Activated T-helper 1 cell treated with anti-CD3 and anti-CD28 coated beads, Interleukin-12 subunit alpha, Interleukin-12 subunit beta, Interleukin-2, Interleukin-4 antibody, amounts not matched to agents 30 ng/mL and 10 ng/mL and 1 ng/mL, durations not matched to agents 14 hours and 24 hours and 36 hours (primary cell): ENCODE data around the gene SNTG2. TPM values are rescaled to one million over a fixed set of nuclear protein-coding genes. Genes with fewer than 3 reads are reported as not detected.

ENCODE experiments used
- DNase-seq: peaks from one replicate; pipeline ENCODE4 v3.0.0; 2021; ENCODE audit warnings: low spot score
- H3K27ac Mint-ChIP-seq: one replicate; pipeline ENCODE4 v1.8.0; 2021; ENCODE audit warnings: mild to moderate bottlenecking, mixed read lengths
- H3K27me3 Mint-ChIP-seq: one replicate; pipeline ENCODE4 v1.8.0; 2022; ENCODE audit warnings: mild to moderate bottlenecking, moderate library complexity, mixed read lengths; ENCODE audit not compliant: insufficient read depth
- H3K36me3 Mint-ChIP-seq: one replicate; pipeline ENCODE4 v1.8.0; 2021; ENCODE audit warnings: low read depth, mixed read lengths
- H3K4me1 Mint-ChIP-seq: one replicate; pipeline ENCODE4 v1.8.0; 2021; ENCODE audit warnings: low read depth, mixed read lengths
- H3K4me3 Mint-ChIP-seq: one replicate; pipeline ENCODE4 v1.8.0; 2021; ENCODE audit warnings: mild to moderate bottlenecking, moderate library complexity, mixed read lengths
- H3K9me3 Mint-ChIP-seq: one replicate; pipeline ENCODE4 v1.8.0; 2021; ENCODE audit warnings: mixed read lengths
- intact Hi-C: fragments of 100-400 bp; cut with micrococcal nuclease; formaldehyde crosslinking; loops from one replicate; pipeline ENCODE4 v1.15.1; 2024
- total RNA-seq: library from RNA; stranded (reverse); gene quantifications from 2 replicates; pipeline ENCODE4 v1.2.3, GENCODE V29; 2022

SNTG2 gene
- total RNA-seq, 1 donor from 2014 or later, result not detected

GRCh38 chr2:1055014-1055595 is 104.5 kb downstream of the SNTG2 start:
- no peak overlapping the region for H3K27ac Mint-ChIP-seq
- no peak overlapping the region for H3K4me3 Mint-ChIP-seq
- no peaks in the 10 kb centered on the region for H3K4me1 Mint-ChIP-seq
- H3K9me3 Mint-ChIP-seq, result no peaks in the 10 kb centered on the region
- intact Hi-C loops, result no loop called here
- H3K36me3 Mint-ChIP-seq, result no peaks in the 10 kb centered on the region
- peaks cover 3% of the 10 kb centered on the region for H3K27me3 Mint-ChIP-seq
- no peak for DNase-seq

- Mint-ChIP-seq H3K36me3 (no peaks in the 10 kb centered on the region), H3K4me3 (no peak overlapping the region)
Measured at GRCh38 chr2:1060372-1060771, 109.7 kb downstream of the SNTG2 start.

DNA sequence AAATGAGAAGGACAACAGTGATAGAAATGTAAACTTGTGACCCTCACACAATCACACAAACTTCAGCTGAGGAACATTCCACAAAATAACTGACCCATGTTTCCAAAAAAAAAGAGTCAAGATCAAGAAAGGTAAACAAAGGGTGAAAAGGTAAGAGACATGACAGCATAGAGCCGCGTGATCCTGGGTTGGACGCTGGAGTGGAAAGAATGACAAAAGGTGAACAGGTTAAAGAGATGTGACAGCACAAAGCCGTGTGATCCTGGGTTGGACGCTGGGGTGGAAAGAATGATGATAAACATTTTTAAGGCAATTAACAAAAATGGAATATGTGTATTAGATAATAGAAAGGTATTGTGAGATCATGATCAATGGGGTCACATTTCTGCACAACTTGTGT is 110.3 kb downstream of the SNTG2 start:
- DNase-seq, result no peak
- Mint-ChIP-seq H3K9me3 (no peaks in the 10 kb centered on the region), H3K27me3 (no peaks in the 10 kb centered on the region), H3K4me1 (no peaks in the 10 kb centered on the region), H3K4me3 (no peak overlapping the region), H3K27ac (no peak overlapping the region), H3K36me3 (no peaks in the 10 kb centered on the region)
- intact Hi-C loops, result no loop called here

More at GRCh38 chr2:1060372-1060771, 109.7 kb downstream of the SNTG2 start:
- intact Hi-C loops, result no loop called here
- no peak for DNase-seq
- no peaks in the 10 kb centered on the region for H3K9me3 Mint-ChIP-seq
- H3K27ac Mint-ChIP-seq, result no peak overlapping the region
- H3K27me3 Mint-ChIP-seq, result no peaks in the 10 kb centered on the region
- H3K4me1 Mint-ChIP-seq, result no peaks in the 10 kb centered on the region

GRCh38 chr2:1068241-1068640 is 117.6 kb downstream of the SNTG2 start:
- no peaks in the 10 kb centered on the region for H3K4me1 Mint-ChIP-seq
- no peak overlapping the region for H3K4me3 Mint-ChIP-seq

GRCh38 chr2:1068822-1069221 is 118.2 kb downstream of the SNTG2 start:
- Mint-ChIP-seq H3K27me3 (no peaks in the 10 kb centered on the region), H3K4me3 (no peak overlapping the region), H3K27ac (no peak overlapping the region), H3K9me3 (no peaks in the 10 kb centered on the region), H3K4me1 (no peaks in the 10 kb centered on the region), H3K36me3 (no peaks in the 10 kb centered on the region)
- no peak for DNase-seq
- intact Hi-C loops, result no loop called here

More at GRCh38 chr2:1068241-1068640, 117.6 kb downstream of the SNTG2 start:
- H3K27ac Mint-ChIP-seq, result no peak overlapping the region
- DNase-seq, result no peak
- no peaks in the 10 kb centered on the region for H3K36me3 Mint-ChIP-seq
- intact Hi-C loops, result no loop called here
- H3K27me3 Mint-ChIP-seq, result no peaks in the 10 kb centered on the region
- no peaks in the 10 kb centered on the region for H3K9me3 Mint-ChIP-seq

GRCh38 chr2:1069847-1070246 is 119.2 kb downstream of the SNTG2 start:
- intact Hi-C loops, result no loop called here

DNA sequence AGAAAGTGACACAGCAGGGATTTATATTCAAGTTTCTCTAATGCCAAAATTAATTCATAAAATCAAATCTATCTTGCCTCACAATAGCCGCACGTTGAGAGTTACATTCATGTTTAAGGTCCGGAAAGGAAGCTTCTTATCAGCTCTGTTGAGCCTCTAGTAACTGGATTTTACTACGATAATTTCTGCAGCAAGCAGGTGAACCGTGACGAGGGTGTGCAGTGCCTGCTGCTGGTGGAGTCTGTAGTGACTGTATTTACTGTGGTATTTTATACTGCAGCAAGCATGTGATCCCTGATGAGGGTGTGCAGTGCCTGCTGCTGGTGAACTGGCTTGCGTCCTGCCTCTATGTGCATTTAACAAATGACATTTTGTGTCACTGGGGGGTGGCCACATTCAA is 120.0 kb downstream of the SNTG2 start:
- H3K4me3 Mint-ChIP-seq, result no peak overlapping the region
- peaks cover 3% of the 10 kb centered on the region for H3K27me3 Mint-ChIP-seq
- no peak for DNase-seq
- no peak overlapping the region for H3K27ac Mint-ChIP-seq
- H3K36me3 Mint-ChIP-seq, result no peaks in the 10 kb centered on the region
- no peaks in the 10 kb centered on the region for H3K4me1 Mint-ChIP-seq
- intact Hi-C loops, result no loop called here
- H3K9me3 Mint-ChIP-seq, result no peaks in the 10 kb centered on the region

More at GRCh38 chr2:1069847-1070246, 119.2 kb downstream of the SNTG2 start:
- no peak for DNase-seq
- no peaks in the 10 kb centered on the region for H3K9me3 Mint-ChIP-seq
- no peaks in the 10 kb centered on the region for H3K36me3 Mint-ChIP-seq
- peaks cover 3% of the 10 kb centered on the region for H3K27me3 Mint-ChIP-seq
- no peak overlapping the region for H3K27ac Mint-ChIP-seq
- no peaks in the 10 kb centered on the region for H3K4me1 Mint-ChIP-seq
- no peak overlapping the region for H3K4me3 Mint-ChIP-seq

- Mint-ChIP-seq H3K4me3 (no peak overlapping the region), H3K27ac (no peak overlapping the region), H3K27me3 (peaks cover 4% of the 10 kb centered on the region), H3K36me3 (no peaks in the 10 kb centered on the region), H3K4me1 (no peaks in the 10 kb centered on the region), H3K9me3 (no peaks in the 10 kb centered on the region)
- intact Hi-C loops, result no loop called here
- no peak for DNase-seq
Measured at GRCh38 chr2:1071650-1072049, 121.0 kb downstream of the SNTG2 start.

DNA sequence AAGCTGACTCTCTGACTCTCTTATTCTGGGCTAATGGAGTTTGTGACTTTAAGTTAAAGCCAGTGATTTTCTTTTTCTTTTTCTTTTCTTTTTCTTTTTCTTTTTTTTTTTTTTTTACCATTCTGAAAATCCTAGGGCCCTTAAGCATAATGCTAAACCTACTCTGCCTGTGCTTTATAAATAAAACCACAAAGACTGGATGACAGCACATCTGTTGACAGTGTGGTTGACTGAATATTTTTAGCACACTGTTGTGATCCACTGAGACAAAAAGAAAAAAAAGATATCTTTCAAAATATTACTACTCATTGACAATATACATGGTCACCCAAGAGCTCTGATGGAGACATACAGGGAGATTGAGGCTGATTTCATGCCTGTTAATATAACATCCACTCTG is 121.6 kb downstream of the SNTG2 start:
- Mint-ChIP-seq H3K27me3 (peaks cover 4% of the 10 kb centered on the region), H3K27ac (no peak overlapping the region), H3K4me1 (no peaks in the 10 kb centered on the region), H3K36me3 (no peaks in the 10 kb centered on the region), H3K4me3 (no peak overlapping the region), H3K9me3 (no peaks in the 10 kb centered on the region)
- no peak for DNase-seq
- intact Hi-C loops, result no loop called here

- Mint-ChIP-seq H3K9me3 (no peaks in the 10 kb centered on the region), H3K4me1 (no peaks in the 10 kb centered on the region), H3K27ac (no peak overlapping the region), H3K4me3 (no peak overlapping the region), H3K27me3 (peaks cover 4% of the 10 kb centered on the region), H3K36me3 (no peaks in the 10 kb centered on the region)
- intact Hi-C loops, result no loop called here
- DNase-seq, result no peak
Measured at GRCh38 chr2:1077911-1078310, 127.3 kb downstream of the SNTG2 start.

- no peaks in the 10 kb centered on the region for H3K9me3 Mint-ChIP-seq
- peaks cover 4% of the 10 kb centered on the region for H3K27me3 Mint-ChIP-seq
- intact Hi-C loops, result no loop called here
- H3K36me3 Mint-ChIP-seq, result no peaks in the 10 kb centered on the region
- no peak overlapping the region for H3K27ac Mint-ChIP-seq
- no peaks in the 10 kb centered on the region for H3K4me1 Mint-ChIP-seq
- no peak overlapping the region for H3K4me3 Mint-ChIP-seq
- no peak for DNase-seq
Measured at GRCh38 chr2:1078326-1078725, 127.7 kb downstream of the SNTG2 start.

- H3K36me3 Mint-ChIP-seq, result no peaks in the 10 kb centered on the region
- intact Hi-C loops, result no loop called here
- H3K4me3 Mint-ChIP-seq, result no peak overlapping the region
- peaks cover 2% of the 10 kb centered on the region for H3K27me3 Mint-ChIP-seq
- H3K4me1 Mint-ChIP-seq, result no peaks in the 10 kb centered on the region
- DNase-seq, result no peak
- H3K27ac Mint-ChIP-seq, result no peak overlapping the region
- no peaks in the 10 kb centered on the region for H3K9me3 Mint-ChIP-seq
Measured at GRCh38 chr2:1079873-1080799, 129.5 kb downstream of the SNTG2 start.

GRCh38 chr2:1081451-1082225 is 131.0 kb downstream of the SNTG2 start:
- Mint-ChIP-seq H3K9me3 (no peaks in the 10 kb centered on the region), H3K4me3 (no peak overlapping the region), H3K36me3 (no peaks in the 10 kb centered on the region), H3K27me3 (no peaks in the 10 kb centered on the region), H3K27ac (no peak overlapping the region), H3K4me1 (no peaks in the 10 kb centered on the region)
- intact Hi-C loops, result no loop called here
- DNase-seq, result no peak
